ENCODE results near the gene AIF1L. TPM values are rescaled to one million over a fixed set of nuclear protein-coding genes. Genes with fewer than 3 reads are reported as not detected.

The AIF1L gene
- total and polyA plus RNA-seq, 4 donors: 0.61 to 1.8 (median 1.2) TPM

- Histone ChIP-seq H3K27me3 (ENCODE audit: control insufficient read depth in 4 of 4, insufficient read depth in 4 of 4, low read length in 3 of 4) (peaks cover 0 to 2% (median 0%) of the 10 kb centered on the region in 4 donors), H3K4me3 (ENCODE audit: low read depth in 1 of 3, low read length in 3 of 3) (no peak overlapping the region), H3K27ac (ENCODE audit: low read depth in 1 of 2, low read length in 2 of 2) (no peak overlapping the region), H3K9me3 (ENCODE audit: control insufficient read depth in 4 of 4, low read length in 3 of 4) (no peaks in the 10 kb centered on the region), H3K36me3 (ENCODE audit: control insufficient read depth in 4 of 4, insufficient read depth in 3 of 4, low read depth in 1 of 4, low read length in 3 of 4) (no peaks in the 10 kb centered on the region), H3K4me1 (ENCODE audit: control insufficient read depth in 4 of 4, insufficient read depth in 4 of 4, low read length in 3 of 4) (no peaks in the 10 kb centered on the region), H3K9ac (ENCODE audit: low read depth in 1 of 2, low read length in 2 of 2) (no peak overlapping the region)
- TF ChIP-seq CTCF (IDR thresholded peaks at IDR 0.05; ENCODE audit: low read depth, low read length, missing input control): no peak
- no peak for TF ChIP-seq HNF4A (conservative IDR thresholded peaks at IDR 0.05)
- TF ChIP-seq RXRA (IDR thresholded peaks at IDR 0.05): no peak
- TF ChIP-seq TAF1 (conservative IDR thresholded peaks at IDR 0.05): no peak
- TF ChIP-seq JUND (IDR thresholded peaks at IDR 0.05): no peak
- no peak for TF ChIP-seq ZBTB33 (IDR thresholded peaks at IDR 0.05)
- DNase-seq (ENCODE audit: low spot score): no peak
- WGBS: 64% methylated on average over 21 of the region's 21 CpGs
These were observed 35.3 kb upstream of the AIF1L start for GRCh38 chr9:131060900-131061630.

- H3K4me3 ChIP-seq (ENCODE audit: low read depth in 1 of 3, low read length in 3 of 3): no peak overlapping the region
- H3K9me3 ChIP-seq (ENCODE audit: control insufficient read depth in 4 of 4, low read length in 3 of 4): no peaks in the 10 kb centered on the region
- no peak for DNase-seq (ENCODE audit: low spot score)
- H3K27me3 ChIP-seq (ENCODE audit: control insufficient read depth in 4 of 4, insufficient read depth in 4 of 4, low read length in 3 of 4): peaks cover 0 to 2% (median 0%) of the 10 kb centered on the region in 4 donors
- WGBS: 78% methylated on average over 9 of the region's 9 CpGs
- TF ChIP-seq TAF1 (conservative IDR thresholded peaks at IDR 0.05) (no peak), FOXA1 (IDR thresholded peaks at IDR 0.05) (no peak), SP1 (IDR thresholded peaks at IDR 0.05) (no peak), GABPA (IDR thresholded peaks at IDR 0.05 in 1 of 2, conservative IDR thresholded peaks at IDR 0.05 in 1 of 2) (no peak), HNF4A (conservative IDR thresholded peaks at IDR 0.05) (no peak), EGR1 (IDR thresholded peaks at IDR 0.05; ENCODE audit: low read depth in 2 of 2) (no peak), RXRA (IDR thresholded peaks at IDR 0.05) (no peak), HNF4G (IDR thresholded peaks at IDR 0.05) (no peak), RAD21 (IDR thresholded peaks at IDR 0.05) (no peak), CTCF (IDR thresholded peaks at IDR 0.05; ENCODE audit: low read depth, low read length, missing input control) (no peak), REST (IDR thresholded peaks at IDR 0.05) (no peak), MAX (IDR thresholded peaks at IDR 0.05) (no peak), ATF3 (IDR thresholded peaks at IDR 0.05) (no peak), JUND (IDR thresholded peaks at IDR 0.05) (no peak), FOXA2 (IDR thresholded peaks at IDR 0.05) (no peak), YY1 (IDR thresholded peaks at IDR 0.05) (no peak), ZBTB33 (IDR thresholded peaks at IDR 0.05) (no peak), NR2F2 (IDR thresholded peaks at IDR 0.05) (no peak)
- H3K36me3 ChIP-seq (ENCODE audit: control insufficient read depth in 4 of 4, insufficient read depth in 3 of 4, low read depth in 1 of 4, low read length in 3 of 4): no peaks in the 10 kb centered on the region
- no peak overlapping the region for H3K9ac ChIP-seq (ENCODE audit: low read depth in 1 of 2, low read length in 2 of 2)
- peaks cover 0 to 6% (median 5%) of the 10 kb centered on the region in 4 donors for H3K4me1 ChIP-seq (ENCODE audit: control insufficient read depth in 4 of 4, insufficient read depth in 4 of 4, low read length in 3 of 4)
- no peak overlapping the region for H3K27ac ChIP-seq (ENCODE audit: low read depth in 1 of 2, low read length in 2 of 2)
These were observed 33.4 kb upstream of the AIF1L start for GRCh38 chr9:131062969-131063368.
